Measurements from ENCODE around the gene COG5.

The COG5 gene

DNA sequence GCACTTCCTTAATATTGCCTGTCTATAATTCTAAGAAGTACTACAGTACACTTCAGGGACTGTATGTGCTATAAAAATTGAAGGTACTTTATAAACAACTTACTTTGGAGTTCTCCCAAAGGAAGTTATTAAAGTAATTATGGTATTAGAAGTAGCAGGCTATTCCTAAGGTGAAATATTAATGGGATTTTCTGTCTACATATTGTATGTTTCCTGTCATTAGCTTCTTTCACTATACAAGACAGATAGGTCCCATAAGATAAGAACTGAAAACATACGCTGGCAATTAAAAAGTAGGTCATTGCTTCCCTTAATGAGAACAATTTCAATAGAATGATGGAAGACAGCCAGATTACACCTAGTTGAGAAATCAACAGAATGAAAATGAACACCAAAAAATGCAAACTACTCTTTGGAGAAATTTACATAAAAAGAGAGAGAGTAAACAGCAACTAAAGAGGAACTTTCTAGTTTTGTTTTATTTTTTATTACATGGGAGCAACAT is 248.0 kb downstream of the COG5 start:
- Histone ChIP-seq H3K27me3 (ENCODE audit: insufficient read depth, poor library complexity, severe bottlenecking) (no peaks in the 10 kb centered on the region), H3K27ac (replicated peaks) (no peak overlapping the region), H3K4me3 (replicated peaks; ENCODE audit: insufficient read depth, low read length) (no peak overlapping the region)
- no peak for DNase-seq (ENCODE audit: low read depth in 1 of 2, low spot score in 1 of 2)
- TF ChIP-seq POLR2AphosphoS5 (IDR thresholded peaks at IDR 0.05; ENCODE audit: low read depth) (no peak), SPI1 (IDR thresholded peaks at IDR 0.05; ENCODE audit: borderline replicate concordance, low read depth) (0 out of 2 replicates have a peak, but pooled peaks have one; percentile 41), GABPA (IDR thresholded peaks at IDR 0.05; ENCODE audit: low read depth) (no peak), REST (IDR thresholded peaks at IDR 0.05; ENCODE audit: insufficient replicate concordance, low read depth) (no peak)
- TF ChIP-seq, protein P1, sequence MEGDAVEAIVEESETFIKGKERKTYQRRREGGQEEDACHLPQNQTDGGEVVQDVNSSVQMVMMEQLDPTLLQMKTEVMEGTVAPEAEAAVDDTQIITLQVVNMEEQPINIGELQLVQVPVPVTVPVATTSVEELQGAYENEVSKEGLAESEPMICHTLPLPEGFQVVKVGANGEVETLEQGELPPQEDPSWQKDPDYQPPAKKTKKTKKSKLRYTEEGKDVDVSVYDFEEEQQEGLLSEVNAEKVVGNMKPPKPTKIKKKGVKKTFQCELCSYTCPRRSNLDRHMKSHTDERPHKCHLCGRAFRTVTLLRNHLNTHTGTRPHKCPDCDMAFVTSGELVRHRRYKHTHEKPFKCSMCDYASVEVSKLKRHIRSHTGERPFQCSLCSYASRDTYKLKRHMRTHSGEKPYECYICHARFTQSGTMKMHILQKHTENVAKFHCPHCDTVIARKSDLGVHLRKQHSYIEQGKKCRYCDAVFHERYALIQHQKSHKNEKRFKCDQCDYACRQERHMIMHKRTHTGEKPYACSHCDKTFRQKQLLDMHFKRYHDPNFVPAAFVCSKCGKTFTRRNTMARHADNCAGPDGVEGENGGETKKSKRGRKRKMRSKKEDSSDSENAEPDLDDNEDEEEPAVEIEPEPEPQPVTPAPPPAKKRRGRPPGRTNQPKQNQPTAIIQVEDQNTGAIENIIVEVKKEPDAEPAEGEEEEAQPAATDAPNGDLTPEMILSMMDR (IDR thresholded peaks at IDR 0.05; ENCODE audit: insufficient read depth, low read length) = no peak

- no peak overlapping the region for H3K4me3 ChIP-seq (replicated peaks; ENCODE audit: insufficient read depth, low read length)
- no peak for DNase-seq (ENCODE audit: low read depth in 1 of 2, low spot score in 1 of 2)
- H3K27me3 ChIP-seq (ENCODE audit: insufficient read depth, poor library complexity, severe bottlenecking) = no peaks in the 10 kb centered on the region
- TF ChIP-seq REST (IDR thresholded peaks at IDR 0.05; ENCODE audit: insufficient replicate concordance, low read depth) (no peak), POLR2AphosphoS5 (IDR thresholded peaks at IDR 0.05; ENCODE audit: low read depth) (no peak), GABPA (IDR thresholded peaks at IDR 0.05; ENCODE audit: low read depth) (no peak), SPI1 (IDR thresholded peaks at IDR 0.05; ENCODE audit: borderline replicate concordance, low read depth) (no peak)
- TF ChIP-seq, protein P1 (IDR thresholded peaks at IDR 0.05; ENCODE audit: insufficient read depth, low read length) = no peak
- no peak overlapping the region for H3K27ac ChIP-seq (replicated peaks)
These were observed 250.4 kb downstream of the COG5 start for GRCh38 chr7:107313355-107313754.

DNA sequence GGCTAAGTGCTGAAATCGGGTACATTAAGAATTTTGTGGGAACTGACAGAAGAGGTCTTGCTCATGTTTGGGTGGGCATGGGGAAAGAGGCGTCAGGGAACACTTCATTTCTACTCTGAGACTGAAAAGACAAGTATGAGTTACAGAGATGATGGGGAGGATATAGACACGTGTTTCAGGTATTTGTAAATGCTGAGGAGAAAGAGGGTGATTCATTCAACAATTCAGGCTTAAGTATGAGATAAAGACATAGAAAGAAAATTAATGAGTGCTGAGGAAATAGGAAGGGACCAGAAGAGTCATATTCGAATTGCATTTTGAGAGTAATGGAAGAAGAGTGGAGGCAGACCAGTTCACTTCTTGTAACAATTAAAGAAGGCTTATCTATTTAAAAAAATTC is 251.3 kb downstream of the COG5 start:
- Histone ChIP-seq H3K27me3 (ENCODE audit: insufficient read depth, poor library complexity, severe bottlenecking) (no peaks in the 10 kb centered on the region), H3K27ac (replicated peaks) (no peak overlapping the region), H3K4me3 (replicated peaks; ENCODE audit: insufficient read depth, low read length) (no peak overlapping the region)
- no peak for DNase-seq (ENCODE audit: low read depth in 1 of 2, low spot score in 1 of 2)
- TF ChIP-seq POLR2AphosphoS5 (IDR thresholded peaks at IDR 0.05; ENCODE audit: low read depth) (no peak), SPI1 (IDR thresholded peaks at IDR 0.05; ENCODE audit: borderline replicate concordance, low read depth) (no peak), GABPA (IDR thresholded peaks at IDR 0.05; ENCODE audit: low read depth) (no peak), REST (IDR thresholded peaks at IDR 0.05; ENCODE audit: insufficient replicate concordance, low read depth) (no peak)
- TF ChIP-seq, protein P1 (IDR thresholded peaks at IDR 0.05; ENCODE audit: insufficient read depth, low read length) = no peak
